Posterior cingulate gyrus (tissue), 11 donors: ENCODE data around the gene RYR3.

Experiments used
- DNase-seq, 10 donors: peaks; one replicate each; pipeline versions ENCODE4 v3.0.0 to v3.0.0-alpha.2; 2020 to 2021; ENCODE audit warnings: mixed read lengths in 3 of 10
- intact Hi-C: fragments of 100-400 bp; cut with DNase I; formaldehyde crosslinking; loops from one replicate; pipeline ENCODE4 v1.15.1; 2023

The RYR3 gene

GRCh38 chr15:33844597-33844996, 533.8 kb downstream of the RYR3 start:
- DNase-seq: no peak
- intact Hi-C loops: no loop called here

- intact Hi-C loops: no loop called here
These were observed 535.4 kb downstream of the RYR3 start for GRCh38 chr15:33846142-33846541.

GRCh38 chr15:33846862-33847261, 536.1 kb downstream of the RYR3 start:
- intact Hi-C loops: no loop called here
- DNase-seq: no peak

More at GRCh38 chr15:33846142-33846541, 535.4 kb downstream of the RYR3 start:
- DNase-seq: no peak

GRCh38 chr15:33848011-33848410, 537.2 kb downstream of the RYR3 start:
- intact Hi-C loops: no loop called here

GRCh38 chr15:33851079-33851478, 540.3 kb downstream of the RYR3 start:
- intact Hi-C loops: no loop called here
- no peak for DNase-seq

More at GRCh38 chr15:33848011-33848410, 537.2 kb downstream of the RYR3 start:
- DNase-seq: no peak

GRCh38 chr15:33852094-33852493, 541.3 kb downstream of the RYR3 start:
- no peak for DNase-seq
- intact Hi-C loops: no loop called here

GRCh38 chr15:33852570-33852969, 541.8 kb downstream of the RYR3 start:
- intact Hi-C loops: no loop called here
- no peak for DNase-seq

GRCh38 chr15:33857726-33858125, 547.0 kb downstream of the RYR3 start:
- no peak for DNase-seq
- intact Hi-C loops: no loop called here

GRCh38 chr15:33858836-33859235, 548.1 kb downstream of the RYR3 start:
- intact Hi-C loops: no loop called here
- no peak for DNase-seq

GRCh38 chr15:33859992-33860545, 549.3 kb downstream of the RYR3 start:
- intact Hi-C loops: no loop called here
- no peak for DNase-seq

- no peak for DNase-seq
- intact Hi-C loops: no loop called here
These were observed 550.0 kb downstream of the RYR3 start for GRCh38 chr15:33860754-33861153.

GRCh38 chr15:33864360-33865075, 553.8 kb downstream of the RYR3 start:
- intact Hi-C loops: no loop called here
- no peak for DNase-seq

- intact Hi-C loops: no loop called here
These were observed 554.6 kb downstream of the RYR3 start for GRCh38 chr15:33865416-33865815.

GRCh38 chr15:33866101-33866737, 555.5 kb downstream of the RYR3 start:
- intact Hi-C loops: no loop called here
- DNase-seq: no peak

More at GRCh38 chr15:33865416-33865815, 554.6 kb downstream of the RYR3 start:
- no peak for DNase-seq

- intact Hi-C loops: no loop called here
- peak in 1 of 10 donors; percentile 47 for DNase-seq
These were observed 561.2 kb downstream of the RYR3 start for GRCh38 chr15:33871980-33872379.

- intact Hi-C loops: no loop called here
- DNase-seq: peak in 1 of 10 donors; percentile 78
These were observed 561.8 kb downstream of the RYR3 start for GRCh38 chr15:33872416-33873106.

- DNase-seq: no peak
- intact Hi-C loops: no loop called here
These were observed 563.4 kb downstream of the RYR3 start for GRCh38 chr15:33874156-33874555.

- DNase-seq: no peak
- intact Hi-C loops: no loop called here
These were observed 572.2 kb downstream of the RYR3 start for GRCh38 chr15:33882921-33883320.

- no peak for DNase-seq
- intact Hi-C loops: no loop called here
These were observed 577.4 kb downstream of the RYR3 start for GRCh38 chr15:33888176-33888575.

- DNase-seq: no peak
- intact Hi-C loops: no loop called here
These were observed 583.4 kb downstream of the RYR3 start for GRCh38 chr15:33894193-33894592.

GRCh38 chr15:33902043-33902442, 591.3 kb downstream of the RYR3 start:
- intact Hi-C loops: no loop called here
- DNase-seq: no peak
